OCI-LY7 (cell line): ENCODE results near the gene NPEPPS. TPM values are rescaled to one million over a fixed set of nuclear protein-coding genes. Genes with fewer than 3 reads are reported as not detected.

Experiments
- small RNA-seq: library from RNA; depleted of rRNA; stranded (forward); fragments of <200 nt; gene quantifications from one replicate; pipeline ENCODE3, GENCODE V24; 2014
- total RNA-seq, 2 experiments: library from RNA; depleted of rRNA in 1 of 2; stranded (reverse); fragments of >200 nt in 1 of 2; shearing (Covaris generic) in 1 of 2; gene quantifications; 2 replicates each; pipeline ENCODE4 v1.2.3, GENCODE V29; 2014 to 2022

NPEPPS gene
- total RNA-seq, 2 experiments from 2014 or later = 46.8 to 111 TPM

Small RNA genes lying within 50 kb of the gene (small RNA-seq; reads per million reads assigned to genes)
- not detected for gene RF00019

Other genes starting within 250 kb of the NPEPPS start
- gene EFCAB13, start 207.2 kb upstream of the NPEPPS start, total RNA-seq (2014; rRNA removed; shearing (Covaris generic)) = 4.5 TPM in 2 replicates
- 5.3 and 9.1 TPM in 2 replicates for gene EFCAB13, start 207.2 kb upstream of the NPEPPS start, total RNA-seq (2022)
- 215 and 232 TPM in 2 replicates for gene KPNB1, start 118.8 kb downstream of the NPEPPS start, total RNA-seq (2014; rRNA removed; shearing (Covaris generic))
- 423 and 453 TPM in 2 replicates for gene KPNB1, start 118.8 kb downstream of the NPEPPS start, total RNA-seq (2022)
- 8.3 and 15.0 TPM in 2 replicates for gene TBKBP1, start 163.1 kb downstream of the NPEPPS start, total RNA-seq (2014; rRNA removed; shearing (Covaris generic))
- gene TBKBP1, start 163.1 kb downstream of the NPEPPS start, total RNA-seq (2022) = 15.2 and 16.0 TPM in 2 replicates
- gene TBX21, start 202.1 kb downstream of the NPEPPS start, total RNA-seq (2014; rRNA removed; shearing (Covaris generic)) = not detected in 2 replicates
- not detected in 2 replicates for gene TBX21, start 202.1 kb downstream of the NPEPPS start, total RNA-seq (2022)